Measurements from ENCODE around the gene CPTP.

DNA sequence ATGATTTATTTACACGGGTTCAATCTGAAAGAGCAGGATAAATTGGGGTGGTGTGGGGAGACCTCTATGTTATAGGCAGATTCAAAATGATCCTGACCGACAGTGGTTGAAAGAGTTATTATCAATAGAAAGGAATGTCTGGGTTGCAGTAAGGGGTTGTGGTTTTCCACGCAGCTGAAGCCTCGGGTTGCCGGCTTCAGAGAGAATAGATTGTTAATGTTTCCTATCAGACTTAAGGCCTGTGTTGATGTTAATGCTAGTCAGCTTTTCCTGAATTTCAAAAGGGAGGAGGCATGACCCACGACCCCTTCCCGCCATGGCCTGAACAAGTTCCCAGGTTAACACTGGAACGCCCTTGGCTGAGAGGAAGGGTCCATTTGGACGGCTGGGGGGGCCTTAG is 48.8 kb upstream of the CPTP start:
- TF ChIP-seq CTCF (IDR thresholded peaks at IDR 0.05; ENCODE audit: low read length), result no peak
- no peak for TF ChIP-seq EZH2phosphoT487 (IDR thresholded peaks at IDR 0.05; ENCODE audit: low read length)
- no peak for TF ChIP-seq EZH2 (optimal IDR thresholded peaks at IDR 0.05; ENCODE audit: low read depth, low read length)

Data from MM.1S (cell line).